NCI-H1694 treated with DMSO at 0.1 percent for 48 hours (cell line): Measurements from ENCODE around the gene CDC37.
A peak's percentile ranks its signal among the peaks of the same experiment; 100 is the strongest.
"Not testable (repeated sequence)": the region's sequence is repeated elsewhere in the genome, so short reads cannot be mapped to it uniquely, and the experiment has no call there.

Source experiments
- DNase-seq: peaks from one replicate; lab custom pipeline; 2025; lab: John Stamatoyannopoulos, UW

Gene CDC37

DNA sequence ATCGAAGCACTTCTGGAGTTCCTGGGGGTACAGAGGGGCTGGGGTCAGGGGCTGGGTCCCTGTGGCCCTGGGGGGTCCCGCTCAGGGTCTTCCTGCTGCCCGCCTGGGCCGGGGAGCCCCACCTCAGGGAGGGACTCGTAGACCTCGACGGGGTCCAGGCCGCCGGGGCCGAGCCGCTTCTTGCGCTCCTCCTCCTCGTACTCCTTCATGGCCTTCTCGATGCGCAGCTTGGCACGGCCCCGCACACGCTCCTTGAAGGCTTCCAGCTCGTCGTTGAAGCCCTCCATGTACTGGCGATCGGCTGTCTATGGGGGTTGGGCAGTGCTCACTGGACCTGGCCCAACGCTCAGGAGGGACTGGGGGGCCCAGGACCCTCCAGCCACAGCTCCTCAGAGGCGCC is 10.2 kb downstream of the CDC37 start:
- no peak for DNase-seq

DNA sequence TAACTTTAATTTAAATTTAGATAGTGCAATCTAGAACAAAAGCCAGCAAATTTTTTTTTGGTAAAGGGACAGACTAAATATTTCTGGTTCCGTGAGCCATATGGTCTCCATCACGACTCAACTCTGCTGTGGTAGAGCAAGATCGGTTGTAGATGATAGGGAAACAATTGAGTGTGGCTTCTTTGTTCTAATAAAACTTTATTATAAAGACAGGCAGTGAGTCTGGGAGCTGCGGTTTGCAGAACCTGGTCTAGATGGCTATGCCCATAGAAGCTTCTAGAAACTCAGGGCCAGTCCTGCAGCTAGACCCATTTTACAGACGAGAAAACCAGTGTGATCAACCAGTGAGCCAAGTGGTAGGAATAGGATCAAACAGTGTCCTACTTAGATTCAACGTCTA is 11.2 kb downstream of the CDC37 start:
- DNase-seq: no peak

DNA sequence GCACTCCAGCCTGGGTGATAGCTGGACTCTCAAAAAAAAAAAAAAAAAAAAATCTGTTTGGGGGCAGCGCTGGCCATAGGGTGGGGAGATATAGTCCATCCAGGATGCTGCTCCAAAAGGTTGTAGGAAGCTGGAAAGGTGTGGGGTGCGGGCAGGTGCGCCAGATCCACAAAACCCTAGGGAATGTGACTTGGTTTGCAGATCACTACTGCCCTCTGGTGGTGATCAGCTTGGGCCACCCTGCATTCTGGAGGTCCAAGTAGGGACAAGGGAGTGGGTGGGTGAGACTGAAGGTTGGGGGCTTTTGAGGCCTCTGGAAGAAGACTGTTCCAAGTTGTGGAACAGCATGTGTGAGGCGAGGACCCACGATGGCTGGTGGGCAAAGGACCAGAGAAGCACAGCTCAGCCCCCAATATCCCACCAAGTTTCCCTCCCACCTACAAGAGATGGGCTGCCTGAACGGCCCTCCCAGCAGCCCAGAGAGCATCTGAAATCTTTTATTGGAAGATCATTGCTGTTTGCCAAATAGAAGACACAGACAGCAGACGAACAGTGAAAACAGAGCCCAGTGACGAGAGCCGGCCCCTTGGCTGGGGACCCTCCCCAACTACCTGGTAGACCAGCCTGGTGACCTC is 12.6 kb downstream of the CDC37 start:
- DNase-seq: peak; percentile 27

DNA sequence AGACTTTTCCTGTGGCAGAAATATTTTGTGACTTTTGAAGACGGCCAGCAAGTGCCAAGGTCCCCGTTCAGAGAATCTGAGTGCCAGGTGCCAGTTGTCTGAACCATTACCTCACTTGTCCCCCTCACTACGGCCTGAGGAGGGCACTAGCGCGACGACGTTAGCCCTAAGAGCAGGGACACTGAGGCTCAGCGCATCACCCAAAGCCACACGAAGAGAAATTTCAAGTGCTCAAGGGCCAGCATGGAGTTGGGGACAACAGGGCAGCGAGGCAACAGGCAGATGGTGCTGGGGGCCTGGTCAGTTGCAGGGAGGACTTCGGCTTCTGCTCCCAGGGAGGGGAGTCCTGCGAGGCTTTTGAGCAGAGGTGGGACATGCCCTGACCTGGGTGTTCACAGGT is 13.5 kb downstream of the CDC37 start:
- no peak for DNase-seq

DNA sequence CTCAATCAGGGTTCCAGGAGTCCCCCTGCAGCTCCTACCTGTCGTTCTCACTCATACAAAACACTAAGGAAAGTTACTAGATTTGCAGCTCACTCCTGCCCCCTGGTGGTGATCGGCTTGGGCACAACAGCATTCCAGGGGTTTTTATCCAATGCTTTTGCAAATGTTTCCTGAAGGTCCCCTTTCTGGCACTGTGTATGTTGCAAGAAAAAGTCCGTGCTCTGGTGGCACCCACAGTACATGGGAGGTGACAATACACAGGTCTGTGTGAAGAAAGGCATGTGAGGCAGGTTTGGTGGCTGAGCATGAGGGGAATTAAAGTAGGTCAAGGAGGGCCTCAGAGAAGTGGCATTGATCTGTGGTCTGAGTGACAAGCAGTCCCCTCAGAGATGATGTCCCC is 14.4 kb downstream of the CDC37 start:
- DNase-seq: peak; percentile 68

DNA sequence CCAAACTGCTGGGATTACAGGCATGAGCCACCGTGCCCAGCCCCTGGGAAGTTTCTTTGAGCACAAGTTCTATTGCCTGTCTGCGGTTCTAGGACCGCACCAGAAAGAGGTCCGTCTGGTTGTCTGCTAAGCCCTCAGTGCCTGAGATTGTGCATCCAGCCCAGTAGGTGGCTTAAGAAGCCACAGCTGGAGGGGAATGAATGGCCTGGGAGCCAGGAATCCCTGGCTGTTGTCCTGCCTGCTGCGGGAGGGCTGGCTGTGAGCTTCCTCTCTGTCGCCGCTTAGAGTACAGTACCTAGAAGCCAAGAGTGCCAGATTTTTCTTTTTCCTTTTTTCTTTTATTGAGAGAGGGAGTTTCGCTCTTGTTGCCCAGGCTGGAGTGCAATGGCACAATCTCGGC is 18.8 kb downstream of the CDC37 start:
- DNase-seq: no peak

DNA sequence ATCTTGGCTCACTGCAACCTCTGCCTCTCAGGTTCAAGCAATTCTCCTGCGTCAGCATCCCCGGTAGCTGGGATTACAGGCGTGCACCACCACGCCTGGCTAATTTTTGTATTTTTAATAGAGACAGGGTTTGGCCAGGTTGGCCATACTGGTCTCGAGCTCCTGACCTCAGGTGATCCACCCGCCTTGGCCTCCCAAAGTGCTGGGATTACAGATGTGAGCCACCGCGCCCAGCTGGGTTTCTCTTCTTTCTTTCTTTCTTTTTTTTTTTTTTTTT is 20.2 kb downstream of the CDC37 start:
- not testable (repeated sequence) for DNase-seq

DNA sequence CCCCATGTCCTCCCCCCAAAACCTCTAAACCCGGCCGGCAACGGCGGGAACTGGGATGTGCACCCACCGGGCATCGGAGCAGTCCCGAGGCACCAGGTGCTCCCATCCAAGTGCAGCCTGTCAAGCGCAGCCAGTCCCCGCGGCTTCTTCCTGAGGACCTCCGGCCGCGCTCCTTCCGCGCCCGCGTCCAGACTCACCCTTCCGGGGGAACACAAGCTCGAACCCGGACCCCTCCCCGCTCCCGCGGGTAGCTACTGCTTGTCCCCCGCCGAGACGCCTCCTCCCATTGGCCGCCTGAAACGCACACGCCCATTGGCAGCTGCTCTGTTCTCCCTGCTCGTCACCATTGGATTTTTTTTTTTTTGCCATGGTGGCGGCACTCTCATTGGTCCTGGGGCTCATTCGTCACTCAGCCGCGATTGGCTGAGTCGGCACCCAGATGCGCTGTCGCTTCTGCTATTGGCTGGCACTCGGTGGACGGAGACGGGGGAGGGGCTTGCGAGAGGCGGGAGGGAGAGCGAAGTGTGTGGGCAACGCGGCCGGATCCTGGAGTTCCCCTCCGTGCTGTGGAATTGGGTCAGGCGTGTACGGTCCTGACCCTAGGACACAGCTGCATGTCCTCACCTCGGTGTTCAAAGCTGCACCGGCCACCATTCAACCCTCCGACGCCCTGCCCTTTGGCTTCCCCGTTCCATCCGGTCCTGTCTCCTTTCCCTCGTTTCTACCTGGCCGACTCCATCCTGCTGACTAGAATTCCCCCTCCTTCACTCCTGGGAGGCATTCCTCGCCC is 22.8 kb downstream of the CDC37 start, which contains the start of gene TYK2:
TSS of gene TYK2 (minus strand) at position 260 of the 790 bp plus-strand sequence. CDS start 2,166 bp downstream, outside the sequence.
- DNase-seq: peak; percentile 95

DNA sequence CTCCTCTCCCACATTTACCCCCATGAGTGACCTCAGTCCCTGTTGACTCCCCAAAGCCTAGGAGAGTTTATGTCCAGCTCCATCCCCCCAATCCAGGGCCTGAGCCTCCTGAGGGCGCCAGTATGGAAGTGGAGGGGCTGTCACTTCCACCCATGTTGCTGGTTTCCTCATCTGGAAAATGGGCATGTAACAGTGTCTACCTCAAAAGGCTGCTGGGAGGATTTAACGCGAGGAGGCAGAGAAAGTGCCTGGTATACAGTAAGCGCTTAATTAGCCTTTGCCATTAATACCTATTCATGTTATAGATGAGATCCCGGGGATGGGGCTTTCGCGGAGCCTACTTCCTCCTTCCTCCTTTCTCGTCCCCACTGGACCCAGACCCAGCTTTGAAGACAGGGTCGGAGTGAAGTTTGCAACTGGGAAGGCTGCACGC is 23.4 kb downstream of the CDC37 start:
- no peak for DNase-seq

DNA sequence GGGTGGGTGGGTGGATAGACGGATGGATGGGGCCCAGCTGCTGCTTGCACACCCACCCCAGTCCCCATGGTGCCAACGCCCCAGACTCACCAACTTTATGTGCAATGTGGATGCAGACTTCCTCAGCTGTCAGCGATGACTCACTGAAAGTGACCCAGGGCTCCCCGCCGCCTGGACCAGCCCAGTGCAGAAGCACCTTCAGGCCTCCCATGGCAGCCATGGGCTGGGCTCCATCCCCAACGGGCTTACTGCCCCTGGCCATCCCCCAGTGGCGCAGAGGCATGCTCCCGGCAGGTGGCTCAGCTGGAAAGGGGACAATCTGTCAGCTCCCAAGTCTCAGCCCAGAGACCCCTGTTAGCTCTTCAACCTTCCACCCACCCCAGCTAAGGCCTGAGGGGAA is 25.2 kb downstream of the CDC37 start:
- DNase-seq: no peak

DNA sequence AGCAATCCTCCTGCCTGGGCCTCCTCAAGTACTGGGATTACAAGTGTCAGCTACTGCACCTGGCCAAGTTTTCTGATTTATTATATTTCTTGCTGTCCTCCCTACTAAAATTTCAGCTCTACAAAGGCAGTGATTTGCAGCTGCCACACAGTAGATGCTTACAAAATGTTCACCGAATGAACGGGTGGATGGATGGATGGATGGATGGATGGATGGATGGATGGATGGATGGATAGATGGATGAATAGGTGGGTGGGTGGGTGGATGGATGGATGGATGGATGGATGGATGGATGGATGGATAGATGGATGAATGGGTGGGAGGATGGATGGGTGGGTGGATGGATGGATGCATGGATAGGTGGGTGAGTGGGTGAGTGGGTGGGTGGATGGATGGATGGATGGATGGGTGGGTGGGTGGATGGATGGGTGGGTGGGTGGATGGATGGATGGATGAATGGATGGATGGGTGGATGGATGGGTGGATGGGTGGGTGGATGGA is 26.2 kb downstream of the CDC37 start:
- DNase-seq: not testable (repeated sequence)

DNA sequence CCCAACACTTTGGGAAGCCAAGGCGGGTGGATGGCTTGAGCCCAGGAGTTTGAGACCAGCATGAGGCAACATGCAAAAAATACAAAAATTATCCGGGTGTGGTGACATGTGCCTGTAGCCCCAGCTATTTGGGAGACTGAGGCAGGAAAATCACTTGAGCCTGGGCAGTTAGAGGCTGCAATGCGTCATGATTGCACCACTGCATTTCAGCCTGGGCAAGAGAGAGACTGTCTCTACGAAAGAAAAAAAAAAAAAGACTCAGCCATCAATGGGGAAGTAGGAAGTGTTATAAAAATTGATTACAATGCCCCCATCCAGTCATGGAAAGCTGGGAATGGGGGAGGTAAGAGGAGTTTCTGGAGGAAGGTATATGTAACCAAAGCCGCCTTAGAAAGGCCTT is 28.4 kb downstream of the CDC37 start:
- DNase-seq: no peak

DNA sequence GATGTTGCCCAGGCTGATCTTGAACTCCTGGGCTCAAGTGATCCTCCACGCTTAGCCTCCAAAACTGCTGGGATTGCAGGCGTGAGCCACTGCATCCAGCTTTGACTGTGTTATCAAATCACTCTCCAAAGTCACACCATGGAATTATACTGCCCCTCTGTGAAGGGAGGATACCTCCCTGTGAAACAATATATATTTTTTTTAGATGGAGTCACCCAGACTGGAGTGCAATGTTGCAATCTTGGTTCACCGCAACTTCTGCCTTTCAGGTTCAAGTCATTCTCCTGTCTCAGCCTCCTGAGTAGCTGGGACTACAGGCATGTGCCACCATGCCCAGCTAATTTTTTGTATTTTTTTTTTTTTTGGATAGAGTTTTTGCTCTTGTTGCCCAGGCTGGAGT is 30.7 kb downstream of the CDC37 start:
- no peak for DNase-seq

DNA sequence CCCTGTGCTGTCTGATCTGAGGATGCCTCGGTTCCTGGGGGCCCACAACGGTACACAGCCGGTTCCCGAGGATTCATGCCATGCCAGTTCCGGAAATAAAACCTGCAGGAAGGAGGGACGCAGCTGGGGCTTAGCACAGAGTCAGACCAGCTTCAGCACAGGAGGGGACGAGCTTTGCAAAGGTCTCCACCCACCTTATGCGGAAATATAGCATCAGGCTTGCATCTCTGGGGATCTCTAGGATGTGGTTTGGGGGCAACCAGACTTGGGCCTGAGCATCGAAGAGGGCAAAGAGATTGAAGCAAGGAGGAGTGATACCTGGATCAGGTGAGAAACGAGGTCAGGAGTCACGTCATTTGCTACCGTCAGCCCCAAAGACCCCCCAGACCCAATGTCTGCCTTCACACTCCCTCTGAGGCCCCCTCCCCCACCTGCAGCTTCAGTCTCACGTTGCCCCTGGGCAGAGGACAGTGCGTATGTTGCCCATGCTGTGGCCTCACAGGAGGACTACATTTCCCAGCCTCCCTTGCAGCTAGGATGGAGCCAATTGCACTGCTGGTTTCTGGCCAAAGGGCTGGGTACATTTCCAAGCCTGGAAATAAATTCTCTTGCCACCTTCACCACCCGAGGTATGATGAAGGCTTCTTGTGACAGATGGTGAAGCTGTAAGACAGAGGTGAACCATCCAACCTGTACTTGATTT is 35.1 kb downstream of the CDC37 start:
- no peak for DNase-seq

DNA sequence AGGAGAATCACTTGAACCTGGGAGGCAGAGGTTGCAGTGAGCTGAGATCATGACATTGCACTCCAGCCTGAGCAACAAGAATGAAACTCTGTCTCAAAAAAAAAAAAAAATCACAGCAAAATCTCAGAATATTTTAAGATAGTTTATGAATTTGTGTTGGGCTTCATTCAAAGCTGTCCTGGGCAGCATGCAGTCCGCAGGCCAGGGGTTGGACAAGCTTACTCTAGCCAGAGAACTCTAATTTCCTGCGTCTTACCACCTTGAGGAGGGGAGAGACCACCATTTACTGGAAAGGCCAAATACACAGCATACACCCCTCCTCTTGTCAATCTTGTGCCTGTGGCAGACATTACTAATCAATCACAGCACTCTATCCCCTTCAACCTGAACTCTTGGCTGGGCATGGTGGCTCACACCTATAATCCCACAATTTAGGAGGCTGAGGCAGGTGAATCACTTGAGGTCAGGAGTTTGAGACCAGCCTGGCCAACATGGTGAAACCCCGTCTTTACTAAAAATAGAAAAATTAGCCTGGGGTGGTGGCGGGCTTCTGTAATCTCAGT is 36.3 kb downstream of the CDC37 start:
- not testable (repeated sequence) for DNase-seq

DNA sequence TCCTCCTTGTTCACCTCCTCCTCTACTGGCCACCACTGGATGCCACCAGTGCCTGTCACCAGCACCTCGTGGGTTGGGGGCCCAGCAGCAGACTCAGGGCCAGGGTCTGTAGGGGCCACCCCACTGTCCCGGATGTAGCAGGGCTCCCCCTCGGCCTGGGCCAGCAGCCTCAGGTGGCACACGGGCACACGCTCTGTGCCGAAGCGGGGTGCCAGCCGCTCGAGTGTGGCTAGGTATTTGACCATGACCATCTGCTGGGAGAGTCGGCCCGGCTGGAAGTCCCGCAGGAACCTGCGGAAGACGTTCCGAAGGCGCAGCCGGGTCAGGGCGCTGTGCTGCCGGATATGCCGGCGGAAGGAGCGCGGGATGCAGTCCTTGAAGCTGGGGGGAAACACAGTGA is 37.8 kb downstream of the CDC37 start:
- DNase-seq: no peak

DNA sequence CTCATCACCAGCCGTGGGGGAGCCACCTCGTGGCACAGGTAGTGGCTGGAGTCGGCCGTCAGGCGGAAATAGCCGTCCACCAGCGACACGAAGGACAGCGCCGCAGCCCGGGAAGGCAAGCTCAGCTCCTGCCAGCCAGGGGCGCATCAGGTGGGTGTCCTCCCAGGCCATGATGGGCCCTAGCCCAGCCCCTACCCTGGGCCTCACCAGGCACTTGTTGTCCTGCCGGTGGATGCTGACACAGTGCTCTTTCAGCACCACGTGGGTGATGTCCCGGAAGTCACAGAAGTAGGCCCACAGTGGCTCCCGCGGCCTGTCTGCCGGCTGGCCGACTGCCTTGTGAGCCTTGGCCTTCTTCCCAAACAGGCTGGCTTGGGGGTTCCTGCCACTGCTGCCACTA is 38.7 kb downstream of the CDC37 start:
- no peak for DNase-seq

DNA sequence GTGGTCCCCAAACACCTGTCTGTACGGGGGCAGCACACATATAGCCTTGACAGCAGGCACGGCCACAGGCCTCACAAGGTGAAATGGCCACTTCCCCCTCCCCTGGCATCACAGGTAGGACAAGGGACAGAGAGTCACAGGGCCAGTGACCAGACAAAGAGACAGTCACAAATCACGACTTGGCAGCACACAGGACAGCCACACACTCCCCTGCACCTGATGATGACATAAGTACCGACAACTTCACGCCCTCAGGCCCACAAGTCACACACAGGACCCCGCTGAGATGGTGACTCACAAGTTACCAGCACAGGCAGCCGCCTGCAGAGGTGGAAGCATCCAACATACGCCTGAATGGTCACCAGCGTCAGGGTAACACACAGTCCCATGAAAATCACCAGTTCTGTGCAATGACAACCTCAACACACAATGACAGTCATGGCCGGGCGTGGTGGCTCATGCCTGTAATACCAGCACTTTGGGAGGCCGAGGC is 39.5 kb downstream of the CDC37 start:
- no peak for DNase-seq

DNA sequence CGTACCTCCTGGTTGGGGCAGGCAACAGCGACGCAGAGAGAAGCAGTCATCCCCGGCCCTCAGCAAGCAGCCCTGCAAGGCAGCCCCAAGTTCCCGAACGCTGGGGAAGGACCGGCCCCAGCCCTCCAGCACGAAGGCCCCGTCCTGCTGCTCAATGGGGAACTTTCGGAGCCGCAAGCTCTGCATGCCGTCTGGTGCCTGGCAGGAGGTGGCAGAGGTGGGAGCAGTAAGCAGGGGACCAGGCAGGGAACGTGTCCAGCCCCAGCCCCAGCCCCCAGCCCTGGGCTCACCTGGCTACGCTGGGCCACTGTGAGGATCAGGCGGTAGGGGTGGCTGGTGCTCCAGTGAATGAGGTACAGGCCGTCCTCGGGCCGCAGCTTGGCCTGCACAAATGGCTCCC is 41.1 kb downstream of the CDC37 start:
- DNase-seq: no peak

DNA sequence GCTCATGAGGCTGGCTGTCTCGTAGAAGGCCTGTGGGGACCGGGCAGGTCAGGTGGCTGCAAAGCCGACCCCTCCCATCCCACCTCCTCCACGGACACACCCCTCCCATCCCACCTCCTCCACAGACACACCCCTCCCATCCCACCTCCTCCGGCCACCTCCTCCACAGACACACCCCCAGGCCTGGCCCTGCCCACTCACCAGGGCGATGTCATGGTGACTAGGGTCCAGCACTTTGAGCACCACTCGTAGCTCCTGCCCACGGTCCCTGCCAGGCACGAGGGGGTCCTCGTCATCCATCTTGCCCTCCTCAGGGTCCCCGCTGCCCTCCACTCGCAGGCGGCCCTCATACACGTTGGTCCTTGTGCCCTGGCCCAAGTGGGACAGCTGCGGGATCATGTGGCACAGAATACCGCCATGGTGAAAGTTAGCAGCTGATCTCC is 41.8 kb downstream of the CDC37 start:
- DNase-seq: no peak

DNA sequence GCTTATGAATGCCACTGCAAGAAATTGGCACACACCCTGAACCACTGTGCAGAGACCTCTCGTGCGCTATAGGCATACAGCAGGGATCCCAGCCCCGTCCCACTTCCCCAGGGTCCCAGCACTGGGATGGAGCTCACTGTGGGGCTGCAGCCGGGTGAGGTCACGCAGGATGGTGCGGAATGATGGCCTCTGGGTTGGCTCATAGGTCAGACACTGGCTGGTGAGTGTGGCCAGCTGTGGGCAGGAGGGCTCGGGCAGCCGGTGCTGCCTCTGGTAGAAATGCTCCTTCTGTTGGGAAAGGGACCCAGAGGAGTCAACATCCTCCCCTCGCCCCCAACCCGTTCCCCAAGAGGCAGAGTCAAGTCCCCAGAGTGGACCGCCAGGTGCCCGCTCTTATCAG is 46.9 kb downstream of the CDC37 start:
- DNase-seq: no peak

DNA sequence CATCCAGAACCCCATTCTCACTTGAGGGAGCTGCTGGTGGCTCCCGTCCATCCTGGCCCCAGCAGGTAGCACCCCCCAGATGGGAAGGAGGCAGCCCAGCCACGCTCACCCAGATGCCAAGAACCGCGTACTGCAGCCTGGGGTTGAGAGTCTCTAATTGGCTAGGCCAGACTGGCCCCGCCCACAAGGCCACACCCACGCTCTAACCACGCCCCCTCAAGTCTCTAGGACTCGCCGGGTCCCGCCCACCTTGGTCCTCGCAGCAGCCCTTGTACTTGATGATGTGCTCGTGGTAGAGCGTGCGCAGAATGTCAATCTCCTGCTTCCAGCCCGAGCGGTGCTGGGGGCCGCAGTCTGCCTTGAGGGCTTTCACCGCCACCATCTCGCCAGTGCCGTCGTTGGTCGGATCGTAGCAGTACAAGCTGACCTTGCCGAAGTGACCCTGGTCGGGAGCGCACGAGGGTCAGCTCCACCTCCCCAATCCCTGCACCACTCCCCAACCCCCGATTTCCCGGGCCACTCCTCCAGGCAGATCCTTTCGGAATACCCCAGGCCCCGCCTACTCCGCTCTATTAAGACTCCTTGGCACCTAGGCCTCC is 49.5 kb downstream of the CDC37 start:
- no peak for DNase-seq
